GM19238 (cell line): ENCODE results near the gene SRP72.
A peak's percentile ranks its signal among the peaks of the same experiment; 100 is the strongest.
"Not testable (repeated sequence)": the region's sequence is repeated elsewhere in the genome, so short reads cannot be mapped to it uniquely, and the experiment has no call there.

ENCODE experiments used
- DNase-seq: peaks from one replicate; pipeline ENCODE4 v3.0.0; 2011; ENCODE audit warnings: low spot score; ENCODE audit not compliant: insufficient read length

The SRP72 gene

DNA sequence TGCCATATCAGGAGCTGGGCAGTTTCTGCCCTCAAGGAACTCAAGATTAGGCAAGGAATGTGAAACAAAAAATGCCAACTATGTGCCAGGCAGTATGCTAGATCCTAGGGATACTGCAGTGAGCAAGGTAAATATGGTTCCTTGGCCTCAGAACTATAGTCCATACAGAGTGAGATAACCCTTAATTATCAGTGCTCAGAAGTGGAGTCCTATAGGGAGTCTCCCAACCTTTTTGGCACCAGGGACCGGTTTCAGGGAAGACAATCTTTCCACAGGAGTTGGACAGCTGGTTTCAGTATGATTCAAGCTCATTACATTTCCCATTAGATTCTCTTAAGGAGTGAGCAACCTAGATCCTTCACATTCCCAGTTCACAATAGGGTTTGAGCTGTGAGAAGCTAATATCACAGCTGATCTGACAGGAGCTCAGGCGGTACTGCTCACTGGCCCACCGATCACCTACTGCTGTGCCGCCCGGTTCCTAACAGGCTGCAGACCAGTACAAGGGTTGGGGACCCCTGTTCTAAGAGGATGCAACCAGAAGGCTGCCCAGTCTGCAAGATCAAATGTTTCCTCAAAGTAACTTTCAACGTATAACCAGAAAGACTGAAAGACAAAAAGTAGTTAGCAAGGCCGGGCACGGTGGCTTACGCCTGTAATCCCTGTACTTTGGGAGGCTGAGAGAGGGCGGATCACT is 1.7 kb upstream of the SRP72 start:
- no peak for DNase-seq

- DNase-seq = not testable (repeated sequence)
These were observed 1.1 kb upstream of the SRP72 start for GRCh38 chr4:56466296-56466761.

DNA sequence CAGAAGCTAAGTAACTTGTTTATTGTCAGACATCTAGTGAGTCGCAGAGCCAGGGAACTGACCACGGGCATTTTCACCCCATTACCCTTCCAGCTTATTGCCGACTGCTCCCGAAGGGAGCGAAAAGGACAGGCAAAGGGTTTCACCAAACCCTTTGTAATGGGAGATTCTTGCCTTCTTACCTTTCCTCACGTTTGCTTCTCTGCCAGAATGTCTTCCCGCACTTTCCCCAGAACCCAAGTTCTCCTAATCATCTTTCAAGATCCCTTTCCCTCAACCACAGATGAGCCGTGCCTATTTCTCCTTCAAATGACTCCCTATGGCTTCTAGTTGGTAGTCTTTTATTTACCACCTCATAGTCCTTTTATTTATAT is 520 bp upstream of the SRP72 start:
- DNase-seq = no peak

GRCh38 chr4:56468097-56468422 is 643 bp downstream of the SRP72 start:
- peak; percentile 15 for DNase-seq

GRCh38 chr4:56469489-56470210 is 2.2 kb downstream of the SRP72 start:
- no peak for DNase-seq

DNA sequence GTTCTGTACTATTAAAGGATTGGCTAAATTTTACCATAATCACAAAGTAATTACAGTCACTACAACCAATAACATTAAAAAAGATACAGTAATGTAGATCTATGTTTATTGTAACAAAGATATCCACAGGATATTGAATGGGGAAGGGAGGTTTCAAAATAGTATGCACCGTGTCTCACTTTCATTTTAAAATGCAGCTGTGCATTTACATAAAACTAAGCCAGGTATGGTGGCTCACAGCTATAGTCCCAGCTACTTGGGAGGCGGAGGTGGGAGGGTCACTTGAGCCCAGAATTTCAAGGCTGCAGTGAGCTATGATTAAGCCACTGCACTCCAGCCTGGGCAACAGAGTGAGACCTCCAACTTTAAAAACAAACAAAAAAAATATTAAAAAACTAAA is 8.5 kb downstream of the SRP72 start:
- DNase-seq = no peak

DNA sequence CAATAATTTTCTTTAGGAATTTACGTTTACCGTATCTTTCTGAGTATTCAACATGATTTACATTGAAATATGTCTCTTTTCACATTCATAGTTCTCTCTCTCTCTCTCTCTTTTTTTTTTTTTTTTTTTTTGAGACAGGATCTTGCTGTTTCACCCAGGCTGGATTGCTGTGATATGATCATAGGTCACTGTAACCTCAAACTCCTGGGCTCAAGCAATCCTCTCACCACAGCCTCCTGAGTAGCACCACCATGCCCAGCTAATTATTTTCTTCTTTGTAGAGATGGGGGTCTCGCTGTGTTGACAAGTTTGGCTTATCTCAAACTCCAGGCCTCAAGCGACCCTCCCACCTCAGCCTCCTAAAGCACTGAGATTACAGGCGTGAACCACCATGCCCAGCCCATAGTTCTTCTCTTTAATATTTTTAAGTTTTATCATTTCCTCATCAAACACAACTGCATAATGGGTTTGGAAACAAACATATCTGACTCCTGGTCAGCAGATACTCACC is 9.8 kb downstream of the SRP72 start:
- DNase-seq = no peak

- no peak for DNase-seq
These were observed 13.3 kb downstream of the SRP72 start for GRCh38 chr4:56480691-56481090.

DNA sequence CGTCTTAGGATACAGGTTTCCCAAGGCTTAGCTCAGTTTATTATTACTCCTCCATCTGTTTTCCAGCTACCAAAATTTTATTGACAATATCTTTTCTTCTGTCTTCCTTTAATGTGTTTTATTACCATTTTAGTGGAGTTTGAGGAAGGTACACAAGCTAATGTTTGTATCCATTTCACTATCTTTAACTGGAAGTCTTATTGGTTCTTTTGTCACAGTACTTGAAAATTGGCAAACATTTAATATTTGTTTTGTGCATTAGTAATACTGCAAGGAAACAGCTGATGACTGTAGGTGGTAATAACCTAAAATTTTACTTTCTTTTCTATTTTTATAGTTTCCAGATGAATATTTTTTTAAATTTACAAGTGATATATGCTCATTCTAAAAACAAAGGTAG is 28.8 kb downstream of the SRP72 start:
- no peak for DNase-seq

GRCh38 chr4:56505269-56506130 is 38.1 kb downstream of the SRP72 start, which contains the start of gene ARL9:
Gene ARL9, plus strand, starts transcription at chr4:56505791. Its CDS starts 72 bp downstream, at chr4:56505863.
- DNase-seq = peak; percentile 11

- no peak for DNase-seq
These were observed 43.7 kb downstream of the SRP72 start for GRCh38 chr4:56511098-56511497.

DNA sequence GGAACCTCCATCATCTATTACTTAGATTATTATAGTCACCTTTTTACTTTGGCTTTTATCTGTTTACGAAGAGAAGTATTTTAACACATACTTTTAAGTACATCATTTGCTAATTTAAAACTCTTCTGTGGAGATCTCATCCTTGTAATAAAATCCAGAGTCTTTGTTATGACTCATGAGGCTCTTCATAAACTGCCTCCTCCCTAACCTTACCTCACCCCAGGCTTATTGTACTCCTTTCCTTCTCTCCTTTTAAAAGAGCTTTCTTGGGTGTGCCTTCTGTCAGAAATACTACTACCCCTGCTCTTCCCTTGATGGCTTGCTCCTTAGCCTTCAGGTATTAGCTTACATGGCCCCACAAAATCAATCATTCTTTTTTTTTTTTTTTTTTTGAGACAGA is 44.7 kb downstream of the SRP72 start:
- DNase-seq = no peak

DNA sequence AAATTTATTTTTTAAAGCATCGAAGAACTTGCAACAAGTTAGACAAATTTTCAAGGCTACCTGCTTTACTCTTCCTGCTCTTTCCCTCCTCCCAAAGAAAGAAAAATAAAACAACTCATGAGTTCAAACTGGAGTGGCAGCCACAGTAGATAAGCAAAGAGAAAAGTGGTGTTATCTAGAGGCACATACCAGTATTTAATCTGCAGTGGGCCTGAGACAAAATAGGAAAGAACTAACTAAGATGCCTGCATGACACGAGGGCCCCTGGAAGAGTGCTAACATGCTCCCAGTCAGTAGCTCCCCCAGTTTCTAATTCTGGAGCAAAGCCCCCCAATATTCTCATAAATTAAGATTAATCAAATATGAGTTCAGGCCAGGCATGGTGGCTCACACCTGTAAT is 46.1 kb downstream of the SRP72 start:
- no peak for DNase-seq

- DNase-seq = peak; percentile 53
These were observed 63.1 kb downstream of the SRP72 start for GRCh38 chr4:56530269-56531148.

DNA sequence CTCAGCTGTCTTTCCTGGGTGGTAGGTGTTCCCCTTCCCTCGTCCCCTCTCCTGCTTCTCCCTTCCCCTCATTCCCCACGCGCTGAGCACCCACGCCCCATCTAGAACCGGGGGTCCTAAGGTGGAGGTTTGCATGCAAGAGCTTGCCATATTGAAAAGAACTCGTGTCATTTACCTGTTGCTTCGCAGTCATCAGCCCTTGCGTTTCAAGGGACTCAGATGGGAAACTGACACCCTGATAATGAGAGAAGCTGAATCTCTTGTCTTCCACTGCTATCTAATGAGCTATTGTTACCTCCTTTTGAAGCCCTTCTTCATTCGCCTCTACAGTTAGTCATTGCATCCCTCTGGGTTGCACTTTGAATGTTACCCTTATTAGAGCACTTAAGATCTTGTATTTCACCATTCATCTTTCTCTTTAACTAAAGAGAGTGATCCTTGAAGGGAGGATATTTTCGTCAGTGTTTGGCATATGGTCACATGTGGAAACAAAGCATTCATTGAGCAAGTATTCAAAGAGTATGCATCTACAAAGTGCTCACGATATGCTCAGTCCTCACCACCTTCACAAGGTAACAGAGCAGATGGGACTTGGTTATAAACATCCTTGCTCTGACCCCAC is 63.8 kb downstream of the SRP72 start:
- no peak for DNase-seq

- DNase-seq = no peak
These were observed 64.4 kb downstream of the SRP72 start for GRCh38 chr4:56531823-56532222.

DNA sequence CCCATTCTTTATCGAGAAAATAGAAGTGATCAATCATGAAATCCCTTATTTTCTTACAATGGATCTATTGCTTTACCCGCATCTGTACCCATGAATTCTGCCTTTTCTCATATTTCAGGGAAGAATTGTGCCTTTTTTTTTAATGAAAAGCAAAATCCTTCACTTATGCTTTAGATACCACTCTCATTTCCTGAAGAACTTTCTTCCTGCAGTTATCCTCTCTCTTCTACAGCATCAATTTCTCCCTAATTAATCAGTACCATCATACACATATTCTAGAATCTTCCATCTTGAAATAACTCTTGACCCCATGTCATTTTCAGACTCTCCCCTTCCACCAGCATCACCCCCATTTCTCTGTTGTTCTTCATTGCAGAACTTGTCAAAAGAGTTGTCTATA is 64.8 kb downstream of the SRP72 start:
- DNase-seq = no peak

DNA sequence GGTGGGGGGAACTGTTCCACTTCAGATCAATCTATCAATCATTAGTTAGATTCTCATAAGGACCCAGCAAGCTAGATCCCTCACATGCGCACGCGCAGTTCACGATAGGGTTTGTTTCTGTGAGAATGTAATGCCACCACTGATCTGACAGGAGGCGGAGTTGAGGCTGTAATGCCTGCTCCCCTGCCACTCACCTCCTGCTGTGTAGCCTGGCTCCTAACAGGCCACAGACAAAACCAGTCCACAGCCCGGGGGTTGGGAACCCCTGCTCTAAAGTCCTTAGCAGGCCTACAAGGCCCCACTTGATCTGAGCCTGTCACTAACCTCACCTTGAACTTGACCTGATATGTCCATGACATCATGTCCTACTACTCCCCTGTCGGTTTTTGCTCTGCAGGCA is 68.5 kb downstream of the SRP72 start:
- no peak for DNase-seq

- no peak for DNase-seq
These were observed 69.7 kb downstream of the SRP72 start for GRCh38 chr4:56537147-56537546.

- DNase-seq = no peak
These were observed 73.4 kb downstream of the SRP72 start for GRCh38 chr4:56540826-56541225.
